Activated CD4-positive, CD25-positive, alpha-beta regulatory T cell treated with anti-CD3 and anti-CD28 coated beads, Interleukin-2, amount 50 U/mL, for 24 hours (primary cell): ENCODE measurements around the gene GET4.

Experiments
- ATAC-seq, 2 donors: fragments of 150-1000 bp; cut with Tn5 transposase; one replicate each; pipeline ENCODE4 v1.10.0; 2021; ENCODE audit warnings: mild to moderate bottlenecking in 1 of 2, moderate library complexity in 1 of 2

GET4 gene

GRCh38 chr7:886626-887487 lies 10.5 kb downstream of the GET4 start:
- ATAC-seq = no peak

- ATAC-seq = no peak
Measured at GRCh38 chr7:887488-887820, 11.1 kb downstream of the GET4 start.

- no peak for ATAC-seq
Measured at GRCh38 chr7:888081-889024, 12.0 kb downstream of the GET4 start.

GRCh38 chr7:889025-889390 lies 12.7 kb downstream of the GET4 start:
- ATAC-seq = no peak

GRCh38 chr7:889391-889790 lies 13.0 kb downstream of the GET4 start:
- no peak for ATAC-seq

GRCh38 chr7:890868-891267 lies 14.5 kb downstream of the GET4 start:
- no peak for ATAC-seq

GRCh38 chr7:891291-891690 lies 14.9 kb downstream of the GET4 start:
- ATAC-seq = no peak

GRCh38 chr7:891805-892204 lies 15.5 kb downstream of the GET4 start:
- ATAC-seq = no peak

GRCh38 chr7:892648-893593 lies 16.6 kb downstream of the GET4 start:
- no peak for ATAC-seq

- no peak for ATAC-seq
Measured at GRCh38 chr7:893686-894085, 17.3 kb downstream of the GET4 start.

- no peak for ATAC-seq
Measured at GRCh38 chr7:894164-894867, 18.0 kb downstream of the GET4 start.

- no peak for ATAC-seq
Measured at GRCh38 chr7:894927-895450, 18.6 kb downstream of the GET4 start.

GRCh38 chr7:895451-896052 lies 19.2 kb downstream of the GET4 start:
- ATAC-seq = no peak

- ATAC-seq = no peak
Measured at GRCh38 chr7:896346-897075, 20.2 kb downstream of the GET4 start.

GRCh38 chr7:897086-897485 lies 20.7 kb downstream of the GET4 start:
- no peak for ATAC-seq

- ATAC-seq = no peak
Measured at GRCh38 chr7:897771-898376, 21.5 kb downstream of the GET4 start.

- no peak for ATAC-seq
Measured at GRCh38 chr7:898460-898854, 22.1 kb downstream of the GET4 start.

- ATAC-seq = no peak
Measured at GRCh38 chr7:898855-899681, 22.7 kb downstream of the GET4 start.

- no peak for ATAC-seq
Measured at GRCh38 chr7:899806-900205, 23.5 kb downstream of the GET4 start.
